ENCODE measurements around the gene MTCH2.
"Not testable (repeated sequence)": the region's sequence is repeated elsewhere in the genome, so short reads cannot be mapped to it uniquely, and the experiment has no call there.

The MTCH2 gene

DNA sequence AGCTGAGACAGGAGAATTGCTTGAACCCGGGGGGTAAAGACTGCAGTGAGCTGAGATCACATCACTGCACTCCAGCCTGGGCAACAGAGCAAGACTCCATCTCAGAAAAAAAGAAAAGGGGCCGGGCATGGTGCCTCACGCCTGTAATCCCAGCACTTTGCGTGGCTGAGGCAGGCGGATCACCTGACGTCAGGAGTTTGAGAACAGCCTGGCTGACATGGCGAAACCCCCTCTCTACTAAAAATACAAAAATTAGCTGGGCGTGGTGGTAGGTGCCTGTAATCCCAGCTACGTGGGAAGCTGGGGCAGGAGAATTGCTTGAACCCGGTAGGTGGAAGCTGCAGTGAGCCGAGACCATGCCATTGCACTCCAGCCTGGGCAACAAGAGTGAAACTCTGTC is 6.0 kb downstream of the MTCH2 start:
- not testable (repeated sequence) for DNase-seq (ENCODE audit: low read depth)

DNA sequence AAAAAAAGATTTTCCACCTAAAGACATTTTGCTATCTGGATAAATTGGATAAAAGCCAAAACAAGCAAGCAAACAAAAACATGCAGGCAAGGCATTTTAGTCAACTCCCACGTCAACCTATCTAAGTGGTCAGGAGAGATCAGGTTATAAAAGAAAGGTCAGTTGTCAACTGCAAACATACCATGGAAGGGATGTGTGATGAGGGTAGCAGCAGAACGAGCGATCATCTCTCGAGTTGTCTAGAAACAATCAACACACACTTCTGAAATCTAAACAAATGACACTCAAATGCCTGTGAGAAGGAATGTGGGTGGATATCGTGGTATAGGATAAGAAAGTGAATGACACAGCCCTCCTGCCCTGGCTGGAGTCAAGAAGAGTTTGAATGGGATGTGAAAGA is 10.9 kb downstream of the MTCH2 start:
- no peak for DNase-seq (ENCODE audit: low read depth)

DNA sequence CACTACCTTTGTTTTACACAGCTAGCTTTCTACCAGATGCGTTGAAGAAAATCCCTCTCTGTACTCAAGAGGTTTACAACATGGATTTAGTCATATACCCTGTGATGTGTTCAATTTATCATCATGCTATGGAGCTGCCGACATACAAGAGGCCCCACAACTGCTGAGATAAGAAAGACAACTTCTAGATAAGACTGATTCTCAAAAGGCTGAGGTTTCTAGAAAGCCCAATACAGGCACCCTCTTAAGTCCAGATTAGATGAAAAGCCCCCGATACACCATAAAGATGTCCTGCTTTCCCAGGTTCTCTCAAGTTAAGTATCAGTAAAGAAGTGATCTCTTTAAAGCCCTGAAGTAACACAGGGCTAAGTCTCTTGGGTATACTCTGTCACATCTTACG is 14.3 kb downstream of the MTCH2 start:
- no peak for DNase-seq (ENCODE audit: low read depth)

DNA sequence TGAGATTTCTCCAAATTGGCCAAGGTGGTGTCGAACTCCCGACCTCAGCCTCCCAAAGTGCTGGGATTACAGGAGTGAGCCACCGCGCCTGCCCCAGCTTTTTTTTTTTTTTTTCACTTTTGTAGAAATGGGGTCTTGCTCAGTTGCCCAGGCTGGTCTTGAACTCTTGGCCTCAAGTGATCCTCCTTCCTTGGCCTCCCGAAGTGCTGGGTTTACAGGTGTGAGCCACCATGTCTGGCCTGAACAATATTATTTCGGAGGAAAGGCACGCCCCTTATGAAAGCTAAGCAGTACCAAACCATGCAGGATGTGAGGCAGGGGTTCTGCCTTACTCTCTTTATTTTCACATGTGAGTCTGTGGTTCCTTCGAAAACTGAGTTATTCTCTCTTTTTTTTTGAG is 16.1 kb downstream of the MTCH2 start:
- no peak for DNase-seq (ENCODE audit: low read depth)

DNA sequence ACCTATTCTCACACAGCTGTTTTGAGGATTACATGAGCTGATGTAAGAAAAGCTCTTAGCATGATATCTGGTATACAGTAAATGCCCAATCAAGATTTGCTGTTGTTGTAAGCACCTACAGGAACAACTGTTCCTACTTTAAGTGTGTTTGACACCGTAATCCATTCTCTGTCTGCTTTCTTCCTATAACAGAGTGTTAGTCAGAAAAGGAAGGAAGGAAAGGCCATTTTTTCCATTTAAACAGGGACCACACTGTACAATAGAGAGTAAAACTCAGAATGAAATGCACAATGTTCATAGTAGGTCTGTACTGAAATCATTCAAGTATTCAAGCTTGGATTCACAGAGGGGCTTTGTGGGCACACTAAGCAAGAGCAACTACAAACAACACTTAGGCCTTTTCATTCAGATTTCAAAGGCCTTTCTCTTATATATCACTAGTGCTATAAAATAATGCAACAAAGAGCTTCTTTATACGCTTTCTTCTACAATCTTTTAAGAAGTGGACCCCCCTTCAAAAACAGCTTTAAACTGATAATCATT is 21.5 kb downstream of the MTCH2 start:
- DNase-seq (ENCODE audit: low read depth): no peak

DNA sequence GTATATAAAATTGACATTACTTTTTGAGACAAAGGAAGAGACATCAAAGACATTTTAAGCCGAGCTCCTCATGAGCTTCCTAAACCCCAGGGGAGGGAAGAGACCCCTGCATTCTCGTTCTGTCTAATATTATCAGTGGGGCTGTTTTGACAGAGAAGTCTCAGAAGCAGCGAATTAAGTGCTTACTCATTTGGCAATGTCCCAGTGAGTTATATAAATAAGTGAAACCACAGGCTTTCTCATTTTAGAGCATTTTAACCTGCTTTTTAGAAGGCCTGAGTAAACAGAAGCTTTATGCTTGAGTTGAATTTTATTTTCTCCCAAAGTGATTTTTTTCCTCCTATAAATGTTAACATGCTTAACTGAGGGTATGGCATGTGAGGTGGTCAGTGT is 24.9 kb downstream of the MTCH2 start:
- no peak for DNase-seq (ENCODE audit: low read depth)

DNA sequence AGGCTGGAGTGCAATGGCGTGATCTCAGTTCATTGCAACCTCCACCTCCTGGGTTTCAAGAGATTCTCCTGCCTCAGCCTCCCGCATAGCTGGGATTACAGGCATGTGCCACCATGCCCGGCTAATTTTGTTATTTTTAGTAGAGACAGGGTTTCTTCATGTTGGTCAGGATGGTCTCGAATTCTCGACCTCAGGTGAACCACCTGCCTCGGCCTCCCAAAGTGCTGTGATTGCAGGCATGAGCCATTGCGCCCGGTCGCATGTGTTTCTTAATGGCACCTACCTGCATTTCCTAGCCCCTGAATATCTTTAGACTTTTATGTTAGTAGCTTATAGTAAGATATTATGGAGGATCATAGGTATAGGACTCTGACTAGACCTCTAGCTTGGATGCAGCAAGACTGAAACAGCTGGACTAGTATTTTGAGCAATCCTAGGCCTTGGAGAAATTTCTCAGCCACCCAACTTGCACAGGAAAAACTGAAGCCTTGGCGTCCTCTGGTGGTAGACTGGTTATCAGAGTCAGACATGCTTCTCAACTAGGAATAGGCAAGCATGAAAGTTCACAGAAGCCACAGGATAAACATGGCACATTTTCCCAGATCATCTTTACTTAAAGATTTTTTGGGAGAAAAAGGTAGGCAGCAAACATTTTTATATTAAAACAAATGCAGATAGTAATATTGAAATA is 25.5 kb downstream of the MTCH2 start:
- no peak for DNase-seq (ENCODE audit: low read depth)

DNA sequence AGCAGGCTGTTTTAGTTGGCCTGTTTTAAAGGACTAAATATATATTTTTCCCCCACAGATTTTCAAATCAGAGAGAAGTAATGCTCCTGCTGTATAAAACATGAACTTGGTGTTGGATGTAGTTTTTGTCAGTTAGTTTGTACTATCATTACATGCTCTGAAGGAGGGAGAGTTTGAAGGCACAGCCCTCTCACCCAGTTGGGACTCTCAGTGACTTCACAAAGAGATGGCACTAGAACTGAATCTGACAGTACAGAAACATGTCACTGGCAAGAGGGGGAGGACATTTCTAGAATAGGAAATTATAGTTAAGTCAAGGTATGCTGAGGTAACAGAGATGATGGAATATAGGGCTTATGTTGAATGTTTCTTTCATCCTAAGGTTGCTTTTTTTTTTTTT is 27.1 kb downstream of the MTCH2 start:
- DNase-seq (ENCODE audit: low read depth): no peak

DNA sequence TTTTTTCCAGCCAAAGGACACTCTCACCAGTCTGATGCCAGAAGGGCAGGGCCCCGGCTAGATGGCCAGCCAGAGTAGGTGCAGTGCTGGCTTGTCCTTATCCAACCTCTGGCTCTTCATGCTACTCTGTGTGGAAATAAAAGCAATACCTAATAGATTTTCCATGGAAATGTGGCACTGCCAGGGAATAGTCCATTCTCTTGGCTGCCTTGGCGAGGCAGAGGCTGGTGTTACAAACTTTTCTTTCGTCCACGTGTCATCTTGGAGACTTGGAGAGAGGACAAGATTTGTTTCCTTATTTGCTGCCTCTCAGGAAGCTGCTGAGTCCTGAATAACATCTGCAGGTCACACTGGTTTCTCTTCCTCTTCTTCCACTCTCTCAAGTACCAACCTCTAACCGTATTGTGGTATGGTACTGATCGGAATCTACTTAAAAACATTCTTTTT is 31.0 kb downstream of the MTCH2 start:
- no peak for DNase-seq (ENCODE audit: low read depth)

DNA sequence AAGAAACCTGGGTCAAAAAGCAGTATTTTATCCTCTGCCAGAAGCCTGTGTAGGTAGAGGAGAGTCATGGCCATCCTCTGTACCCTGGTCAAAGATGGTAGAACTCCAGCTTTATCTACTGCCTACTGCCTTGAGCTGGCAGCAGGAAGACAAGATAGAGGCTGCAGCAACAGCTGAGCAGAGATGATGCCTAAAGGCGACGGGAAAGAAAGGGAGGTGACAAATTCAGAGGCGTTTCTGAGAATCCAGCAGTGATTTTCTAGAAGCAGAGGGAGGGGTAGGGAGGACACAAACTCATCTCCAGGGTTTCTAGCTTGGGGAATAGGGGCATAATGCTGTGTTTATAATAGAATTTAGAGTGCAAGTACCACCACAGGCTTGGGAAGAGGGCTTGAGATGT is 32.7 kb downstream of the MTCH2 start:
- DNase-seq (ENCODE audit: low read depth): no peak

DNA sequence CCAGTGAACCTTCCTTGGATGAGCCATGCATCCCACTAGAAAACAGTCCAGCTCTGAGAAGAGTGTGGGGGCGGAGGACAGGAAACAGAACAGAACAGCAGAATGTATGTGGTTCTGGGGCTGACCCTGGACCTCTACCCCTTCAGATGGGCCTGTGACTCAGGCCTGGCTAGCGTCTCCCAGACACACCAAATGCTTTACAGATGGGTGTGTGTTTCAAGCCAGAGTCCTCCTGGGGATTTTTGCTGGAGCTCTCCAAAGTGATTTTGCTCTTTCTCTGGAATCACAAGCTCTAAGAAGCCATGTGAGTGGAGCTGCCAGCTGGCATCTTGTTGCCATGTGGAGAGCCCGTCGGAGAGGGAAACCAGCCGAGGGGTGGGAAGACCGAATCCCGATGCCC is 35.0 kb downstream of the MTCH2 start:
- no peak for DNase-seq (ENCODE audit: low read depth)

DNA sequence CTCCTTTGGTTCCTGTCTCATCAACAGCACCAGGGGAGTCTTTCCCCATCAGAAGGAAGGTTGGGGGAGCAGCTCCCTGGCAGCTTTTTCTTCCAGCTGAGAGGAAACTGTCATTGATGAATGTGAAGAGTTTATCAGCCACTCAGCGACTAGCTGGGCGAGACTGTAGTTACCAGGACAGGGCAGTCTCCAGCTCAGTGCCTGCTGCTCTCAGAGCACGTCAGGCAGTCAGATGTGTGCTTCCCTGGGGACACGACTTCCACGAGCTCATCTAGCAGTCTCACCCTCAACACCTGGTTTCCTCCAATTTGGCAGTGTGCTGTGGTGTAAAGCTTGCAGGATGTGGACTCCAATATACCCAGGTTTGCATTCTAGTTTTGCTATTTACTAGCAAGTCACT is 35.6 kb downstream of the MTCH2 start:
- DNase-seq (ENCODE audit: low read depth): no peak

DNA sequence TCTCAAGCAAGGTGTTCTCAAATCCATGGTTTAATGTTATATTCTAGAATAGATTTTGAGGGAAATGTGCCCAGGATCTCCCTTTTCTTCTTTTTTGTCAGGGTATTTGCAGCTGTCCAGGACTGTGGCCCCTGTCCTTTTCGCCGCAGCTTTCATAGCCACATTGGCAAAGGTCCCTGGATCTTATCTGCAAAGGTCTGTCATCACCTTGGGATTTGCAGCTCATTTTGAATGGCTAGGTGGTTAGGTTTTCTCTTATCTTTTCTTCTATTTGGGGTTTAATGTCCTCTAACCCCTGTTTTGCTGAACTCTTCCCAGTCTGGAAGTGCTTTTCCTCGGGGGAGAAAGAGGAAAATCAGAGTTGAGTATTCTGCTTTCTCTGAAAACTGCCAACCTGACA is 36.4 kb downstream of the MTCH2 start:
- DNase-seq (ENCODE audit: low read depth): no peak

DNA sequence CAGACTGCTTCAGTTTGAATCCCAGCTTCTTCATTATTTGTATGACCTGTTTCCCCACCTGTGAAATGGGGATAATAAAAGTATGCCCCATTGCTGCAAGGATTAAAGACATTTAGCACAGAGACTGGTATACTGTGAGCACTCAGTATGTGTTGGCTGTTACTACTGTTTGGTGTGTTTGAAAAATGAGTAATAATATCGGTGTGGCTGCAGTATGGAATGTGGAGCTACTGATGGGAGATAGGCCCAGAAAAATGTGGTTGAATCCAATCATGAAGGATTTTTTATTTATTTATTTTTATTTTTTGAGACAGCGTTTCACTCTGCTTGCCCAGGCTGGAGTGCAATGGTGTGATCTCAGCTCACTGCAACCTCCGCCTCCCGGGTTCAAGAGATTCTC is 39.1 kb downstream of the MTCH2 start:
- DNase-seq (ENCODE audit: low read depth): no peak

DNA sequence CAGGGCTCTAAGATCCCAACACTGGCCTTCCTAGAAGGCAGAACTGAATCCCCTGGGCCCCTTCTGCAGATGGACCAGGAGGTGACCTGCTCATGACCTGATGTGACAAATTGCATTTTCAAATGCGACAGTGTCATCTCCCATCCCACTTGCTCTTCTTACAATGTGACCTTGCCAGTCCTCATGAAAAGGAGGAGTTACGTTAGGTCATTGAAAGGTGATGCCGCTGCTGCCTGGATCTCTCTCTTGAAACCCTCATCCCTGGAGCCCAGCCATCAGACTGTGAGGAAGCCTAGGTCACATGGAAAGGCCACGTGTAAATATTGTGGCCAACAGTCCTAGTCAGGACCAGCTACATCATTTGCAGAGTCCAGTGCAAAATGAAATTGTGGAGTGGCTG is 42.5 kb downstream of the MTCH2 start:
- DNase-seq (ENCODE audit: low read depth): no peak

DNA sequence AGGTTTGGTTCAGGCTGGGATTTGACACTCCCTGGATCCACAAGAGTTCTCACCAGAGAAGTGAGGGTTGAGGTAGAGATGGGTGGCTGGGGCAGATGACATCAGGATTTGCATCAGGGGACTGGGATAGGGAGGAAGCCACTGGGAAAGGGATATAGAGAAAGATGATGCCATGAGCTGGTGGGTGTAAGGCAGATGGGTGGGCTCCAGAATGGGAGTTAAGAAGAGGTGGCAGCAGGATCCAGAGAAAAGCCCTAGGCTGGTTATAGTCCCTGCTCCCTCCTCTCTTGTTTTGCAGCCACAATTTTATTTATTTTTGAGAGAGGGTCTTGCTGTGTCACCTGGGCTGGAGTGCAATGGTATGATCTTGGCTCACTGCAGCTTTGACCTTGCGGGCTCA is 46.4 kb downstream of the MTCH2 start:
- no peak for DNase-seq (ENCODE audit: low read depth)

DNA sequence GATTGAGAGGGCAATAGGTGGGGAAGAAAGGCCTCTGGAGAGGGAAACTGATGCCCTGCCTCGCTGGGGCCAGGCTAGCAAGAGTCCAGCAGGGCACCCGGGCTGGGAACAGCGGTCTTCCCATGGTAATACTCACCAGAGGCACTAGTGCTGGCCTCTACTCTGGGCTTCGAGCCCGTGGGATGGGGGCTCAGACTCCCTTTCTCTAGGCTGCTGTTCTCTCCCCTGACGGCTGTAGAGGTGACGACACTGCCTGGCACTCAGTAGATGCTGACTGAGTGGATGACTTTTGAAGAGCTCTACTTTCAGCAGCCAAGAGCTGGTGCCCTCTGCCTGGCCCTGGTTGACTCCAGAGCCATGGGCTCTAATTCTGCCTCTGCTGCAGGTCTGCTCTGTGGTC is 47.3 kb downstream of the MTCH2 start:
- no peak for DNase-seq (ENCODE audit: low read depth)

DNA sequence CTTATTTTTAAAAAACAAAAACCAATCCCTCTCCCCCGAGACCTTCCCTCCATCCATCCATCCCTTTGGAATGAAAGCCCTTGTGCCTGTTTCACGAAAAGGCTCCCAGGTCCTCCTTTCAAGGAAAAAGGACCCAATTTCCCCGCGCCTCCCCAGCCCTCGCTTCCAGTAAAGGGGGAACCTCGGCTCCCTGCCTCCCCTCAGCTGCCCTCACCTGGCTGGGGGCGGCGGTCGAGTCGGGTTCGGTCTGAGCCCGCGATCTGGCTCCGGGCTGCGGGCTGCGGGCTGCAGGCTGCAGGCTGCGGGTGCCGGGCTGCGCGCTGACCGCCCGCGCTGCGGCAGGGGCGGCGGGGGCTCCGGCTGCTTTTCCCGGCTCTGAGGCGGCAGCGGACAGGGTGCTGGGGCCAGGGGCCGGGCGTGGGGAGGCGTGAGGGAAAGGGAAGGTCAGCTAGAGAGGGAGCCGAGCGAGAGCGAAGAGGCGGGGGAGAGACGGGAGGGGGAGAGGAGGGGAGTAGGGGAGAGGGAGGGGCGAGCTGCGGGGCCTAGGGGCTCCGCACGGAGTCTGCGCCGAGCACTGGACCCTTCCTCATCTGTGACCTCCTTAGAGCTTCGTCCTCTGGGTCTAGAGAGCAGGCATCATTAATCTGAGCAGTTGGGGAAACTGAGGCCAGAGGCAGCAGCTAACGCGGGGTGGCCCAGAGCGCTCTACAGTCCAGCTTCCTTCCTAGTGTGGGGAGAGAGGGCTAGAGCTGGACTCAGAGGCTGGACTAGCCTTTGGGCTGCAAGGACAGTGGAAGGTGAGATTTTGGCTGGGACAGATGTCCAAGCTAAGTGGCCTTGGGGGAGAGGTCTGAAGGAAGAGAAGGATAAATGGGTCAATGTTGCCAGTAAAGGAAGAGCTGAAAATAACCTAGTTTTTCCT is 48.2 kb downstream of the MTCH2 start, which contains the start of gene C1QTNF4:
TSS of gene C1QTNF4 (minus strand) at position 478 of the 922 bp plus-strand sequence. CDS start 3,601 bp downstream, outside the sequence.
- DNase-seq (ENCODE audit: low read depth): no peak

DNA sequence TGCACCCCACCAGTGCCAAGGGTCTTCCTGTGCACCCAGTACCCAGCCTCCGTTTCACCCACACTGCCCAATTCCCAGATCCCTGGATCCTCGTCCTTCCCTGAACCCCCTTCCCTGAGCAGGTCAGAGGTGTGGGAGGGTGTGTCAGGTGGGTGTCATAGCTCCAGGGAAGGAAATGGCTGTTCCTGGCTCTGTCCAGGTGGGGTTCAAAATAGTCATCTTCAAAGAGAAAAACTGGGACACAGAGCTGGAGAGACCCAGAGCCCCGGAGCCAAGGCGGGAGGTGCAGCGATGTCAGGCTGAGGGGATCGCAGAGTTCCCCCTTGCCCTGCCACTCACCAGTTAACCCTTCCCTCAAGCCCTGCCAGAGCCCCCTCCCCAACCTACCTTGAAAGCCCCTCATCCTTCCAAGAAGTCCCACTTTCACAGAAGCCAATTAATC is 48.8 kb downstream of the MTCH2 start:
- no peak for DNase-seq (ENCODE audit: low read depth)

DNA sequence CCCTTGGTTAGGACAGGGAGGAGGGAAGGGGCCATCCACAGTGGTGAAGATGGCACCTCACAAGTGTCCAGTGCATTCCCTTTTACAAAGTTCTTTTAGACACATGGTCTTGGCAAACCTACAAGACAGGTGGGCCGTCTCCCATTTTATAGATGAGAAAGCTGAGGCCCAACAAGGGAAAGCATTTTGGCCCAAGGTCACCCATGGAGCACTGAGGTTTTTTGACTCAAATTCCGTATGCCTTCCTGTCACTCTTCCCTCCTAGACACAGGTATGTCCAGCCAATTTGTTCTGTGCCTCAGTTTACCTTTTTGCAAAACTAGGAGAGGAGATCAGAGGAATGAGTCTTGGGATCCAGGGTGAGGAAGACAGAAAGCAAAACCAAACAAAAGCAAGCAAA is 49.4 kb downstream of the MTCH2 start:
- DNase-seq (ENCODE audit: low read depth): no peak

DNA sequence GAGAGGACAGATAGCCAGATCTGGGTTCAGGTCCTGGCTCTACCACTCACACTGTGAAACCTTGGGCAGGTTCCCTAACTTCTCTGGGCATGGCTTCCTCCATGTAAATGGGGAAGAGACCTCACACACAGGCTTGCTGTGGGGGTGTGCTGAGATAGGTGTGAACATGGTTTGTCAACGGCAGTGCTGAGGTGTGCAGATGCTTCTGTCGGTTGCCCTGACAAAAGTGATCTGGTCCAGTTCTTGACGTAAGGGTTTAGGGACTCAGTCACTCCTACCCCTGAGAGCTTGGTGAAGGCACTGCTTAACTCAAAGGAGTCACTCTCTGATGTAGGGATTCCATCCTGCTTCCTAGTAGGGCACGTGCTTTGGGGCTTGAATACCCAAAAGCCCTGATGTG is 50.1 kb downstream of the MTCH2 start:
- no peak for DNase-seq (ENCODE audit: low read depth)

DNA sequence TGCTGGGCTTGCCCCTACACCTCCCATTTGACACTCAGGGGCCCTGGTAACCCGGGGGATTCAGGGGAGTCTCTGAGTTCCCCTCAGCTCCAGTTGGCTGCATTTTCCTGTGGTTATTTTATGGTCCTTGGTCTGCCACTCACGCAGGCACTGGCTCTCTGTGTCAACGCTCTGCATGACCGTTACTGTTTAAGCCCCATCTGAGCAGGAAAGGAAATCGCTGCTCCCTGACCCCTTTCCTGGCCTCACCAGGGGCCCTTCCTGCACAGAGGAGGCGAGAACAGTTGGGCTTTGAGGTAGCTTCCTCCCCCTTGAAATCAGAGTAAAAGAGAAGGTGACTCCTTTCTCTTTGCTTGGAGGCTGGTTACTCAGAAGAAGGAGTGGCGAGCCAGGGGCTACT is 50.6 kb downstream of the MTCH2 start:
- DNase-seq (ENCODE audit: low read depth): no peak
